ENCODE results near the gene SYNGR3.
A peak's percentile ranks its signal among the peaks of the same experiment; 100 is the strongest.

SYNGR3 gene

GRCh38 chr16:1976216-1976520, 13.6 kb upstream of the SYNGR3 start:
- peaks cover 4% of the 10 kb centered on the region for H3K36me3 ChIP-seq (ENCODE audit: control insufficient read depth, insufficient read depth, low read length)
- H3K4me3 ChIP-seq (ENCODE audit: low read length) = no peak overlapping the region
- H2AK5ac ChIP-seq (ENCODE audit: low read length) = no peak overlapping the region
- no peak overlapping the region for H2BK15ac ChIP-seq (replicated peaks; ENCODE audit: low read depth)
- no peak overlapping the region for H4K5ac ChIP-seq (ENCODE audit: low read length)
- no peak overlapping the region for H3K27ac ChIP-seq (ENCODE audit: low read depth, low read length)
- peaks cover 13% of the 10 kb centered on the region for H3K79me2 ChIP-seq (ENCODE audit: control insufficient read depth, insufficient read depth, low read length)
- no peak overlapping the region for H4K8ac ChIP-seq (ENCODE audit: low read depth, low read length)
- H3K18ac ChIP-seq (ENCODE audit: low read length) = no peak overlapping the region
- no peak overlapping the region for H3K4me2 ChIP-seq (ENCODE audit: low read length)
- no peak for DNase-seq
- no peak overlapping the region for H3K9ac ChIP-seq (ENCODE audit: low read length)
- H3K4me1 ChIP-seq (ENCODE audit: control insufficient read depth, low read depth, low read length) = no peaks in the 10 kb centered on the region
- WGBS (ENCODE audit: extremely low coverage, insufficient coverage, low lambda C conversion rate) = no CpG with 5 or more reads among the region's 8 CpGs
- no peak overlapping the region for H3K23ac ChIP-seq (ENCODE audit: low read length)
- H3K4ac ChIP-seq (ENCODE audit: low read depth, low read length) = no peak overlapping the region
- peaks cover 7% of the 10 kb centered on the region for H3K27me3 ChIP-seq (ENCODE audit: insufficient read depth, low read length, poor library complexity)
- H2BK120ac ChIP-seq (ENCODE audit: low read depth, low read length) = no peak overlapping the region
- H3K79me1 ChIP-seq (ENCODE audit: low read length) = peaks cover 4% of the 10 kb centered on the region
- H2BK5ac ChIP-seq (ENCODE audit: low read length) = no peak overlapping the region
- no peak overlapping the region for H3K56ac ChIP-seq (ENCODE audit: low read length)

- H3K9ac ChIP-seq (ENCODE audit: low read length) = no peak overlapping the region
- H3K4me1 ChIP-seq (ENCODE audit: control insufficient read depth, low read depth, low read length) = no peaks in the 10 kb centered on the region
- no peak overlapping the region for H3K23ac ChIP-seq (ENCODE audit: low read length)
- H2BK15ac ChIP-seq (replicated peaks; ENCODE audit: low read depth) = no peak overlapping the region
- peaks cover 11% of the 10 kb centered on the region for H3K79me2 ChIP-seq (ENCODE audit: control insufficient read depth, insufficient read depth, low read length)
- no peak overlapping the region for H2BK120ac ChIP-seq (ENCODE audit: low read depth, low read length)
- no peak overlapping the region for H4K5ac ChIP-seq (ENCODE audit: low read length)
- WGBS (ENCODE audit: extremely low coverage, insufficient coverage, low lambda C conversion rate) = no CpG with 5 or more reads among the region's 33 CpGs
- no peak overlapping the region for H2AK5ac ChIP-seq (ENCODE audit: low read length)
- H3K36me3 ChIP-seq (ENCODE audit: control insufficient read depth, insufficient read depth, low read length) = peaks cover 4% of the 10 kb centered on the region
- DNase-seq = no peak
- no peak overlapping the region for H3K27ac ChIP-seq (ENCODE audit: low read depth, low read length)
- peaks cover 4% of the 10 kb centered on the region for H3K79me1 ChIP-seq (ENCODE audit: low read length)
- no peak overlapping the region for H3K4me3 ChIP-seq (ENCODE audit: low read length)
- no peak overlapping the region for H4K8ac ChIP-seq (ENCODE audit: low read depth, low read length)
- H3K56ac ChIP-seq (ENCODE audit: low read length) = no peak overlapping the region
- H3K18ac ChIP-seq (ENCODE audit: low read length) = no peak overlapping the region
- H3K4ac ChIP-seq (ENCODE audit: low read depth, low read length) = no peak overlapping the region
- no peak overlapping the region for H2BK5ac ChIP-seq (ENCODE audit: low read length)
- peaks cover 9% of the 10 kb centered on the region for H3K27me3 ChIP-seq (ENCODE audit: insufficient read depth, low read length, poor library complexity)
- no peak overlapping the region for H3K4me2 ChIP-seq (ENCODE audit: low read length)
Observed at GRCh38 chr16:1976951-1977874, 12.6 kb upstream of the SYNGR3 start.

- Histone ChIP-seq H3K4me3 (ENCODE audit: low read length) (no peak overlapping the region), H3K36me3 (ENCODE audit: control insufficient read depth, insufficient read depth, low read length) (peaks cover 4% of the 10 kb centered on the region), H3K27ac (ENCODE audit: low read depth, low read length) (no peak overlapping the region), H2AK5ac (ENCODE audit: low read length) (no peak overlapping the region), H3K9ac (ENCODE audit: low read length) (no peak overlapping the region), H3K56ac (ENCODE audit: low read length) (no peak overlapping the region), H3K4me2 (ENCODE audit: low read length) (no peak overlapping the region), H4K5ac (ENCODE audit: low read length) (no peak overlapping the region), H3K79me2 (ENCODE audit: control insufficient read depth, insufficient read depth, low read length) (peaks cover 4% of the 10 kb centered on the region), H4K8ac (ENCODE audit: low read depth, low read length) (no peak overlapping the region), H3K23ac (ENCODE audit: low read length) (no peak overlapping the region), H2BK15ac (replicated peaks; ENCODE audit: low read depth) (no peak overlapping the region), H3K27me3 (ENCODE audit: insufficient read depth, low read length, poor library complexity) (peaks cover 9% of the 10 kb centered on the region), H3K18ac (ENCODE audit: low read length) (no peak overlapping the region), H3K4me1 (ENCODE audit: control insufficient read depth, low read depth, low read length) (no peaks in the 10 kb centered on the region), H3K4ac (ENCODE audit: low read depth, low read length) (no peak overlapping the region), H2BK120ac (ENCODE audit: low read depth, low read length) (no peak overlapping the region), H3K79me1 (ENCODE audit: low read length) (peaks cover under 1% of the 10 kb centered on the region), H2BK5ac (ENCODE audit: low read length) (no peak overlapping the region)
- DNase-seq = no peak
- no CpG with 5 or more reads among the region's 18 CpGs for WGBS (ENCODE audit: extremely low coverage, insufficient coverage, low lambda C conversion rate)
Observed at GRCh38 chr16:1977875-1978268, 11.9 kb upstream of the SYNGR3 start.

GRCh38 chr16:1978476-1979120, 11.2 kb upstream of the SYNGR3 start:
- Histone ChIP-seq H2AK5ac (ENCODE audit: low read length) (no peak overlapping the region), H2BK120ac (ENCODE audit: low read depth, low read length) (no peak overlapping the region), H3K79me1 (ENCODE audit: low read length) (no peaks in the 10 kb centered on the region), H3K9ac (ENCODE audit: low read length) (peak overlapping the region; percentile 62), H3K4ac (ENCODE audit: low read depth, low read length) (no peak overlapping the region), H3K18ac (ENCODE audit: low read length) (no peak overlapping the region), H3K4me2 (ENCODE audit: low read length) (peak overlapping the region; percentile 14), H3K56ac (ENCODE audit: low read length) (peak overlapping the region; percentile 83), H3K27me3 (ENCODE audit: insufficient read depth, low read length, poor library complexity) (peaks cover 9% of the 10 kb centered on the region), H2BK5ac (ENCODE audit: low read length) (no peak overlapping the region), H3K36me3 (ENCODE audit: control insufficient read depth, insufficient read depth, low read length) (peaks cover 4% of the 10 kb centered on the region), H3K4me1 (ENCODE audit: control insufficient read depth, low read depth, low read length) (peaks cover 3% of the 10 kb centered on the region), H3K79me2 (ENCODE audit: control insufficient read depth, insufficient read depth, low read length) (no peaks in the 10 kb centered on the region), H3K4me3 (ENCODE audit: low read length) (no peak overlapping the region), H3K27ac (ENCODE audit: low read depth, low read length) (no peak overlapping the region), H3K23ac (ENCODE audit: low read length) (no peak overlapping the region), H4K8ac (ENCODE audit: low read depth, low read length) (no peak overlapping the region), H4K5ac (ENCODE audit: low read length) (no peak overlapping the region), H2BK15ac (replicated peaks; ENCODE audit: low read depth) (no peak overlapping the region)
- whole genome bisulfite sequencing (ENCODE audit: extremely low coverage, insufficient coverage, low lambda C conversion rate) = no CpG with 5 or more reads among the region's 37 CpGs
- no peak for DNase-seq

- Histone ChIP-seq H2AK5ac (ENCODE audit: low read length) (no peak overlapping the region), H3K27ac (ENCODE audit: low read depth, low read length) (no peak overlapping the region), H2BK5ac (ENCODE audit: low read length) (no peak overlapping the region), H3K18ac (ENCODE audit: low read length) (no peak overlapping the region), H3K27me3 (ENCODE audit: insufficient read depth, low read length, poor library complexity) (peaks cover 9% of the 10 kb centered on the region), H2BK15ac (replicated peaks; ENCODE audit: low read depth) (no peak overlapping the region), H4K8ac (ENCODE audit: low read depth, low read length) (no peak overlapping the region), H3K79me1 (ENCODE audit: low read length) (no peaks in the 10 kb centered on the region), H2BK120ac (ENCODE audit: low read depth, low read length) (no peak overlapping the region), H3K79me2 (ENCODE audit: control insufficient read depth, insufficient read depth, low read length) (no peaks in the 10 kb centered on the region), H3K4me3 (ENCODE audit: low read length) (no peak overlapping the region), H3K36me3 (ENCODE audit: control insufficient read depth, insufficient read depth, low read length) (peaks cover 4% of the 10 kb centered on the region), H3K9ac (ENCODE audit: low read length) (peak overlapping the region; percentile 62), H3K4ac (ENCODE audit: low read depth, low read length) (no peak overlapping the region), H3K4me1 (ENCODE audit: control insufficient read depth, low read depth, low read length) (peaks cover 3% of the 10 kb centered on the region), H3K4me2 (ENCODE audit: low read length) (peak overlapping the region; percentile 15), H3K23ac (ENCODE audit: low read length) (no peak overlapping the region), H4K5ac (ENCODE audit: low read length) (no peak overlapping the region), H3K56ac (ENCODE audit: low read length) (peak overlapping the region; percentile 83)
- no CpG with 5 or more reads among the region's 70 CpGs for WGBS (ENCODE audit: extremely low coverage, insufficient coverage, low lambda C conversion rate)
- DNase-seq = peak; percentile 50
Observed at GRCh38 chr16:1979271-1980029, 10.3 kb upstream of the SYNGR3 start.

Data from mesendoderm (in vitro differentiated cells).